ENCODE data around the gene RTF2. TPM values are rescaled to one million over a fixed set of nuclear protein-coding genes. Genes with fewer than 3 reads are reported as not detected.

Gene RTF2
- total RNA-seq, 1 experiment from 2014 or later = 89.2 TPM

- TF ChIP-seq CTCF (IDR thresholded peaks at IDR 0.05) (no peak), POLR2AphosphoS5 (IDR thresholded peaks at IDR 0.05; ENCODE audit: low read depth, low read length) (no peak), TCF7L2 (IDR thresholded peaks at IDR 0.05; ENCODE audit: low read depth, low read length) (no peak), REST (IDR thresholded peaks at IDR 0.05; ENCODE audit: insufficient read depth in 1 of 2, low read depth in 2 of 2, low read length in 1 of 2) (no peak), SIN3A (IDR thresholded peaks at IDR 0.05; ENCODE audit: borderline replicate concordance, insufficient read depth, low read depth, low read length) (no peak)
- DNase-seq (ENCODE audit: low read depth, low spot score) = no peak
- Histone ChIP-seq H3K27ac (ENCODE audit: low read length) (no peak overlapping the region), H3K4me3 (ENCODE audit: low read depth in 2 of 2, low read length in 2 of 2) (no peak overlapping the region), H3K36me3 (ENCODE audit: control insufficient read depth, insufficient read depth, low read length) (no peaks in the 10 kb centered on the region), H3K4me1 (ENCODE audit: control insufficient read depth, insufficient read depth, low read length) (no peaks in the 10 kb centered on the region), H3K27me3 (ENCODE audit: control insufficient read depth, insufficient read depth, low read length) (no peaks in the 10 kb centered on the region), H3K9me3 (ENCODE audit: control insufficient read depth, insufficient read depth, low read depth, low read length) (no peaks in the 10 kb centered on the region)
- ChIA-PET POLR2A (no interaction called here), CTCF (no interaction called here)
- no peak for ATAC-seq
- intact Hi-C loops (cut with micrococcal nuclease; ENCODE audit: unreplicated experiment) = no loop called here
- BruUV-seq (replicated peaks) = no TSS peak
- in situ Hi-C loops (cut with HindIII; ENCODE audit: low pct_unique_long_range_greater_than_20kb, low sequenced_read_pairs) = no loop called here
These were observed 19.0 kb upstream of the RTF2 start for GRCh38 chr20:56449459-56449858.

- ATAC-seq (no peak), DNase-seq (ENCODE audit: low read depth, low spot score) (no peak)
- intact Hi-C loops (cut with micrococcal nuclease; ENCODE audit: unreplicated experiment) = no loop called here
- in situ Hi-C loops (cut with HindIII; ENCODE audit: low pct_unique_long_range_greater_than_20kb, low sequenced_read_pairs) = no loop called here
- Histone ChIP-seq H3K4me3 (ENCODE audit: low read depth in 2 of 2, low read length in 2 of 2) (no peak overlapping the region), H3K9me3 (ENCODE audit: control insufficient read depth, insufficient read depth, low read depth, low read length) (no peaks in the 10 kb centered on the region), H3K27me3 (ENCODE audit: control insufficient read depth, insufficient read depth, low read length) (no peaks in the 10 kb centered on the region), H3K36me3 (ENCODE audit: control insufficient read depth, insufficient read depth, low read length) (no peaks in the 10 kb centered on the region), H3K4me1 (ENCODE audit: control insufficient read depth, insufficient read depth, low read length) (no peaks in the 10 kb centered on the region), H3K27ac (ENCODE audit: low read length) (no peak overlapping the region)
- POLR2A ChIA-PET = no interaction called here
- TF ChIP-seq POLR2AphosphoS5 (IDR thresholded peaks at IDR 0.05; ENCODE audit: low read depth, low read length) (no peak), TCF7L2 (IDR thresholded peaks at IDR 0.05; ENCODE audit: low read depth, low read length) (no peak), SIN3A (IDR thresholded peaks at IDR 0.05; ENCODE audit: borderline replicate concordance, insufficient read depth, low read depth, low read length) (no peak), CTCF (IDR thresholded peaks at IDR 0.05) (no peak), REST (IDR thresholded peaks at IDR 0.05; ENCODE audit: insufficient read depth in 1 of 2, low read depth in 2 of 2, low read length in 1 of 2) (no peak)
- CTCF ChIA-PET = no interaction called here
- no TSS peak for BruUV-seq (replicated peaks)
These were observed 17.2 kb upstream of the RTF2 start for GRCh38 chr20:56451056-56451765.
